Activated gamma-delta T cell treated with Interleukin-2 at 50 U/mL for 16 hours (primary cell): ENCODE measurements around the gene CPXM2.

Experiments
- DNase-seq: peaks from one replicate; pipeline ENCODE4 v3.0.0-alpha.2; 2020

CPXM2 gene

DNA sequence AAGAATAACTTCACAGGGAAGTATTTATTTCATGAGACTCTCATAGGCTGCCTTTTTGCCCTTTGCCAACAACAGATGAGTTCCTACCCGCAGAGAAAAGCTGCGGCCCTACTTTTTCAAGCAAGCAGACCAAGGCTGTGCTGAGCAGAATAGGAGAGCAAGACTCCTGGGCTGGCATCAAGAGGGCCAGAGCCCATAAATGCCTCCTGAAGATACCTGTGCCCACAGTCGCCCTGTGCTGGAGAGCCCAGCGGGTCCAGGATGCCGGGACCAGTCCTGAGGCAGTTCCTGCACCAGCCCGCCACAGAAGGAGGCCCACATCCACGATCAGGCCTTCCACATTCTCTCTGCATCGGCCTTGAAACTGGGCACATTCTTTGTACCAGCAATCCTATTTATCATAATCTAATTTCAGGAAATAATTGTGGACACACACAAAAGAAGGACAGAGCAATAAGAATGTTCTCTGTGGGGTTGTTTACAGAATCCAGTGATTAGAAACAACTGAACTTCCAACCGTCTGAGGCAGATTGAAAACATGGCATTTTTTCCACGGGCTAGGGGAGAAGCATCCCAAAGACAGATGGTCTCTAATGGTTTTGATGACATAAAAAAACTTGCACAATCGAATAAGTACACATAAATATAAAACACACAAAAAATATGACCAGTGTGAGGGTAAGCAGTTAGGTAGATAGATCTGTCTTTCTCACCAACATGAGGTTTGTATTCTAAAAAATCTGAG, 95.6 kb downstream of the CPXM2 start:
- DNase-seq: no peak

DNA sequence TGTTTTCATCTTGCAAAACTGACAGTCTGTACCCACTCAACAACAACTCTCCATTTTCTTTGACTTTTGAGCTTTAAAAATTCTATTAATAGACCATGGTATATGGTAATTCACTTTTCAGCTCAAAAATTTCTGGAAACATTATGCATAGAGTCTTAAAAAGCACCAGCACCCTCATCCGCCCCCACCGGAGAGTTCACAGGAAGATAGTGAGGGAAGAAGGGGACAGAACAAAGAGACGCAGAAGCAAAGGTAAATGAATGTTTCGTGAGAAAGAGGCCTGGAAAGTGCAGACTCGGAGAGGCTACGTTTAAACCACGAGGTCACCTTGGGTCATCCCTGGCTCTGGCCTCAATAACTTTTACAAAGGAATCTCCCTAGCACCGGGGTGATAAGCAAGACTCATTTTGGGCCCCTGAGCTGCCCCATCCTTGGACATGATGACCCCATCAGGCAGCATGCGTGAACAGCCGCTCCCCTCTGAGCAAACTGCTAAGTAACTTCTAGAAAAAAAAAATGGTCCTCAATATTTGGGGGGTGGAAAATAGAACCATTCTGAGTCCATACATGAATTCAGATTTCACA, 96.3 kb downstream of the CPXM2 start:
- no peak for DNase-seq

DNA sequence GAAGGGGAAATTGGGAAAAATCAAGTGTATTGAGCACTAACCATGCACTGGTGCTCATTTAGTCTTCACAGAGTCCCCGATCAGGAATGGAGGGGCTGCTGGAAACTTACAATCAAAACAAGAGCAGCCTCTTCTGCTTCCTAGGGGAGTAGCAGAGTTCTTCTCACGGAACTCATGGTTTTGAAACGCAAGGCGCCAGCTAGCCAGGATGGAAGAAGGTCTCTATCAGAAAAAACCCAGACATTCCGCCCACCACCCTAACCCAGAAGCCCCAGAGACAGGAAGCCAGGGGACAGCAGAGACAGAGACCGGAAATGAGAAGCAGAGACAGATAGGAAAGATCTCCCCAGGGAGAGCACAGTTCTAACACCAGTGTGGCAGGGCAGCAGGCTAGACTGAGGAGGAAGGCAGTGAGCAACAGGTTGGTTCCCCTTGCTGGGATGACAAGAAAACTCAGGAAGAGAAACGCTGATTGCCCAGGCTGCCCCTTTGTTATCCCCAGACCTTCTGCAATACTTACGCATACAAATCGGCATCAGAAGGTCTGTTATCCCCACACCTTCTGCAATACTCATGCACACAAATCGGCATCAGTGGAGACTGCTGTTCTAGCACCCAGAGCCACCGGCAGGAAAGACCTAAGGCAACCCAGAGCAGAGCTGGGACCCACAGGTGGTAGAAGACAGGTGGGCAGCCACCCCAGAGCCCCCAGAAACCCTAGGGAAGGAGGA, 99.2 kb downstream of the CPXM2 start:
- DNase-seq: no peak

DNA sequence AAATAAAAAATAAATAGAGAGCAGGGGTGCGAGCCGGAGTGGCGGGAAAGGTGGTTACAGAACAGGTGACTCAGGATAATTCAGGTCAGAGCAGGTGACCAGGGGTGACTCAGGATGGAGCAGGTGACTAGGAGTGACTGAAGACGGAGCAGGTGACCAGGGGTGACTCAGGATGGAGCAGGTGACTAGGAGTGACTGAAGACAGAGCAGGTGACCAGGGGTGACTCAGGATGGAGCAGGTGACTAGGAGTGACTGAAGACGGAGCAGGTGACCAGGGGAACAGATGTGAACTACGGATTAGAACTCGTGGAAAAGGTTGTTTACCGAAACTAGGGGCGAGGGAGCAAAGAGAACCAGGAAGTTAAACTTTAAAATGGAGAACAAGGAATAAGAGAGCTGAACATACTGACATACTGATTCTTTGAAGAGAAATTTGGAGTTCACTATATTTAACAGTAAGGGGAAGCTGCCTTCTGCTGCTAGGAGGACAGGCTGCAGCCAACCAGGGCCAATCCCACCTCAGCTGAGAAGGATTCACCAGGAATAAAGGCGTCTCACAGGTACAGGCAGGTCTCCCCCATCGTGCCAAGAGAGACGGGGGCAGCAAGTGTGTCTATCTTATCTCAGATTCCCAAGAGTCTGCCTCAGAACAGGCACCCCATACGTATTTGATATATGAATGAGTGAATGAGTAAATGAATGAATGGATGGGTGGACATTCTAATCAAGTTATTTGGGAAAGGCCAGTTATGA, 101.3 kb downstream of the CPXM2 start:
- no peak for DNase-seq

DNA sequence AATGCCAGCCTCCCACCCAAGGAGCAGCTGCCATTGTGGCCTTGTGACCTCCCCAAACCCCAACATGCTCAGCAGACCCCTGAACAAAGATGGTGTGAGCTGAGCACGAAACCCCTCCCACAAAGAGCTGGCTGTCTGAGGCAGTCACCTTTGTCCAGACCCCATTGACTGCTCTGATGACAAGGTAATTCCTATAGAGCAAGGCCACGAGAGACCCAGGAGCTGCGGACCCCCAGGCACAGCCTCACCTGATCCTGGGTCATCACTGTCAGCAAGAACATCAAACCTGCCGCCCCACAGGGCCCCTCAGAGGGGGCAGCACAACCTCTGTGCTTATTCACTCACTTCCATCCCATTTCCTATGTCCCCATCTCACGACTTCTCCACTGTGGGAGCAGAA, 102.6 kb downstream of the CPXM2 start:
- DNase-seq: no peak

DNA sequence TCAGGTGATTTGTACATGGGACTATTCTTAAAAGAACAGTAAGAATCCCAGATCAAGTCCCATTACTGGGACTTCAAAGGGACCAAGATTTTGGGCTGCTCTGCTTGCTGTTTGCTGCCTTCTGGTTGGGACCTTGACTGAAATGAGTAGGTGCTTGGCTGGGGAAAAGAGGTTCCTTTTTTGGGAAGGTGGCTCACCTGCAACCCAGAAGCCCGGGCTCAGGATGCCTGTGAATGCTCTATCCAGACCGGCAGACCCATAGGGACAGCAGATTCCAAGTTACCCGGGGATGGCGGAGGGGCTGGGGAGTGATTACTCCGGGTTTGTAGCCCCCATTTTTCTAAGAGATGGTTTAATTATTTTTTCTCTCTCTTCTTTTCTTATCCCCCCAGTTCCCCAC, 104.0 kb downstream of the CPXM2 start:
- DNase-seq: no peak

DNA sequence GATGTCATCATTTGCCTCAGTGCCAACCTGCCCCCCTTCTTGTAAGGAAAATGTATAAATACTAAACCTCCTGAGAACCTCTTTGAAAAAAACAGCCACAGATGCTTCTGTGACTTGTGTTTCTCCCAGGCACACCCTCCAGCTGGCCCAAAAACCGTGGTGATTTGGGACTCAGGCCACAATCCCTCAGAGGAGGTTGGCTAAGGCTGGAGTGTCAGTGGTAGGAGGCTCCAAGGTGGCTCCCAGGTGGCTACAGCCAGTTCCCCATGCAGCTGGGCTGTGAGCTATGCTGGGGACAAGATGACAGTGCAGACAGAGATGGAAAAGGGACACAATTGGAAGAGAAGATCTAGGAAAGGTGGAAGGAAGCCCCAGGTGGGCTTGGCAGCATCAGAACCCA, 104.7 kb downstream of the CPXM2 start:
- DNase-seq: no peak

DNA sequence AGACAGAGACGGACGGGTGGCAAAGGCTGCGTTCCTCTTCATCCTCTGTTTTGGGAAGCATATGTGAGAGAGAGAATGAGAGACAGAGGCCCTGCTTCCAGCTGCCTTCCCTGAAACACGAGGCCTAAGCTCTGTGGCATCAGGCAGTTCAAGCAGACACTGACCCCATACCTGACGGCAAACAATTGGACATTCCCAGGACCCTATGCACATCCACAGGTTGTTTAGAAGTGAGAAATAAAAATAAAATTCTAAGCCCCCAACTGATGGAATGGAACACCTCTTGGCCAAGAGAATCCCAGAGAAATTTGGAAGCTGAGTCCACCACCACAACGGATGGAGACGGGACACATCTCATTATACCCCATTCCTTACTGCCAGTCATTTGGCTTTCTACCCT, 105.3 kb downstream of the CPXM2 start:
- no peak for DNase-seq

DNA sequence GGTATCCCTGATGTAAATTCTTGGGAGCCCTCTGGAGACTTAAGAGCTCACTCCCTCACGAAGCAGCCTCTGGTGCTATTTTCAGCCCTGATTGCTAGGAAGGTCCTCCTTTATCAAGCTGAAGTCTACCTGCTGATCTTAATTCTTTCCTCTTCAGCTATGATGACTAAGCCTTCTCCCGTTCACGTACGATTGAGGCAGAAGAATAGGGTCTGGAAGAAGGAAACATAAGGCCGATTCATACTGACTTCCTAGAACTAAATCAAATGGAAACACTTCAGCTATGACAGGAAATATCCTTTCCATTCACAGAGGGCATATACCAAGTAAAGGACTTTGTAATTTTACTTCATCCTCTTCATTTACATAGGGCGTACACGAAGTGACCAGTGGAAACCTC, 107.0 kb downstream of the CPXM2 start:
- DNase-seq: no peak

DNA sequence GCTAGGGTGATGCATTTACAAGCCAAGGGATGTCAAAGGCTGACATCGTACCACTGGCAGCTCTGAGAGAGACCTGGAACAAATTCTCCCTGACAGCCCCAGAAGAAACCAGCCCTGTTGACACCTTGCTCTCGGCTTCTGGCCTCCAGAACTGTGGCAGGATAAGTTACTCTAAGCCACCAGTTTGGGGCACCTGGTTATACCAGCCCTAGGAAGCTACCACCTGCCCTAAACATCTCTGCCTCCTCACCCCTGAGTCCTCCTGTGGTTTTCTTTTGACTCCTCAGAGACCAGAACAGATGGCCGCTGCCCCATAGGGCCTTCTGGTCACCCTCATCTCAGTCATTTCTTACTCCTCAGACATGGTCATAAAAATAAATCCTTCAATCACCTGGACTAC, 107.4 kb downstream of the CPXM2 start:
- no peak for DNase-seq

DNA sequence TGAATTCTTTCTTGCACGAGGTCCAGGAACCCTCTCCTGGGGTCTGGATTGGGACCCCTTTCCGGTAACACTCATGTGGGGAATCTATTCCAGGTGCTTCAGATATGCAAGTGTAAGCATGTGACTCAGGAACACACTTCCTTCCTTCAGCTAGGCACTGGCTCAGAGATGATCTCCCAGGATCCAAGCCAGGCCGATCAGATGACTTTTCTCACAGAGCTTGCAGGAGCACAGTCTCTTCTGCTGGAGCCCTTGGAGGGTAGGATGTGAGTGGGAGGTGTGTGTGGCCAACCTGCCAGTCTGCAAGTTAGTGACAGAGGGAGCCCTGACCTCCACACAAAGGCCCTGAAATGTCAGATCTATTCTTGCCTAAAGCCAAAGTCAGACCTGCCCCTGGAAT, 108.3 kb downstream of the CPXM2 start:
- DNase-seq: no peak

DNA sequence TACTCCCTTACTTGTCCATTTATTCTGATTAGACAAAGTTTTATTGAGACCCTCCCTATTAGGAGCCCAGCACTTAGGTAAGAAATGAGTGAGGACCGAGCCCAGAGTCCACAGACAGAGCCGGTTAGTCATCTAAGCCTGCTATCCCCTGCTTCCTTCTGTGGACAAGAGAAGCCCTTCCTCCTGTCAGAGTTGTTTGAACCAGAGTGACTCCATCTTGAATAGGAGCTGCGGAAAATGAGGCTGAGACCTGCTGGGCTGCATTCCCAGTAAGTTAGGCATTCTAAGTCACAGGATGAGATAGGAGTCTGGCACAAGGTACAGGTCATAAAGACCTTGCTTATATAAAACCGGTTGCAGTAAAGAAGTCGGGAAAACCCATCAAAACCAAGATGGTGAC, 109.1 kb downstream of the CPXM2 start:
- DNase-seq: no peak

DNA sequence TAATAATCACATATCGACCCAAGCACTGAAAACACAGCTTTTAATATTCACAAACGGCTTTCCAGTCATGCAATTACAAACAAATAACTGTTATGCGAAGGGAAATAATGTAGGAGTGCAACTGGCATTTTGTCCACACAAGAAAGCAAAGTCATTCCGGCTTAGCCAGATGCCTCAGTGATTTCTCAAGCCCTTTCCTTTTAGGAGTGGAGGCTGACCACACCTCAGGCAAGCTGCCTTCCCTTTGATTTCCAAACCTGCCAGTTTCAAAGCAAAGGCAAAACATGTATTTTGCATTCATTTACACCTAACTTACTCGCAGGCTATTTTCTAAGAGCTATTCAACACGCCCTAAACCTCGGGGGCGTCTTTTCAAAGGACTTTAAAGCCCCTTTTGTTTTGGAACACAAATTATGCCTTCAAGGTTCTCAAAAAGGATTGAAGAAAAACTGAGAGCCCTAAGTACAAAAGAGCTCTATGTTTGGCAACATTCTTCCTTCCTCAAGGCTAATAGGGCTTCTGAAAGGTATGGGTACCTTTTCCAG, 109.6 kb downstream of the CPXM2 start:
- DNase-seq: no peak

DNA sequence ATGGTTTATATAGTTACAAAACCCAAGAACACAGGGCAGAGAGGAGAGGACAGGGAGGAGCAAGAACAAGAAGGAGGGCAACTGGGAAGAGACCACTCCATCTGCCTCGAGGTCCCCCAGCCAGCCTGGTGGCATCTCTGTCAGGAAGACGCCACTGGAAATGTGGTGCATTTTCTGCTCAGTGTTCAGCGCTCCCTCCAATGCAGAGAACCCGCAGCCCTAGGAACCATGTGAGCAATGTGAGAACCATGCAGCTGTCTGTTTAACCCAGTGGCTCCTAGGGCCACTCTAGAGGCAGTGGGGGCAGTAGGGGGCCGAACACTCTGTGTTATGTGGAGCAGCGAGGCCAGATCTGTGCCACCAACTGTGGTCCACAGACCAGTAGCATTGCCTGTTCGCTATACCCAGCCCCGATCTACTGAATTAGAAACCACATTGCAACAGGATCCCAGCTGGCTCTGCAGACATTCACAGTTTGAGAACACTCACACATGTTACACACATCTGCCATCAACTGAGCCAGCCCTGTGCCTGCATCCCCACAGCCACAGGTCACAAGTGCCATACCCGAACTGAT, 110.2 kb downstream of the CPXM2 start:
- DNase-seq: no peak

DNA sequence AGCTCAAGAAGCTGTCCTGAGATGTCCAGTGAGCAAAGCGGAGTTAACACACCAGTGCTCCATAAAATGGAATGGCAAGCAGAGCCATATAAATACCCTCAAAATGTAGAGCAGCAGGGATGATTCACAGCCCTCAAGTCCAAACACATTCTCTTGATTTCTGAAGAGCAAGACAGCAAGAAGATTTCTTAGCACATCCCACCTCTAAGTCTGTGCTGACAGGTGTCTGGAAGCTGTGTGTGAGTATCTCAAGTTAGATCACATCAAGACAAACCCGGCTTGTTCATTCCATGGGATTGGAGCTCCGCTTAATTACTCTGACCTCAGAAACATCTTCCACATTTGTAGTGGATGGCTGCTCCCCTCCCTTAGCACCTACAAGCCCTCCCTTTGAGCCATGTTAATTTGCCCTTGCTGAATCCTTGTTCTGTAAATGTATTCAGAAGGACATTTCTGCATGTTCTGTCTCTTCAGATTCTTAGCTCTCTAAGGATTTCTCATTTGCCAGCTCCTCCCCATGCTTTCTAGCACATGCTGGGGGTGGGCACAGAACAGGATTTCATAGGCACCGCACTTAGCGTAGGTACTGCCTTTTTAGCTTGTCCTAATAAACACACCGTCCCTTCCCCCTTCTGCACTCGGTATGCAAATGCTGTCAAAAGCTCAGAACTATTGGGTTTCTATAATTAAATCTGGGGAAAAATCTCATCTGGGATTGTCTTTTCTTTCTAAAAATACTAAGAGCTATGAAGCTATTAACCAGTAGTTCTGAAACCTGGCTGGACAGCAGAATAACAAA, 112.7 kb downstream of the CPXM2 start:
- no peak for DNase-seq

DNA sequence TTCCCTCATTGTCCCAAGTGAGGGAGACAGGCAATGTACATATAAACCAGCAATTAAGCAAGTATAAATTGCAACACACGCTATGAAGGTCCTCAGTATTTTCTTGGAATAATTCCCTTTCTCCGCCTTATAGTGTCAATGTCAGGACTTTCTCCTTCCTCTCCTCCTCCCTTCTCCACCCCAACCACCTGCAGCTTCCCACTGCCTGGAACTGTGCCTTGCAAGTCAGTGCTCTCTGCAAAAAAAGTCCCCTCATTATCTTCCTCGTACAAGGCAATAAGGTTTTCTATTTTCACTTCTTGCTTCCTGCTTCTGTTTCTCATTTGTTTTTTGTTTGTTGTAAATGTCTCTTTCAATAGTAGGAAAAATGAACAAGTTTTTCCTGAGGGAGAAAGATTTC, 113.7 kb downstream of the CPXM2 start:
- no peak for DNase-seq

DNA sequence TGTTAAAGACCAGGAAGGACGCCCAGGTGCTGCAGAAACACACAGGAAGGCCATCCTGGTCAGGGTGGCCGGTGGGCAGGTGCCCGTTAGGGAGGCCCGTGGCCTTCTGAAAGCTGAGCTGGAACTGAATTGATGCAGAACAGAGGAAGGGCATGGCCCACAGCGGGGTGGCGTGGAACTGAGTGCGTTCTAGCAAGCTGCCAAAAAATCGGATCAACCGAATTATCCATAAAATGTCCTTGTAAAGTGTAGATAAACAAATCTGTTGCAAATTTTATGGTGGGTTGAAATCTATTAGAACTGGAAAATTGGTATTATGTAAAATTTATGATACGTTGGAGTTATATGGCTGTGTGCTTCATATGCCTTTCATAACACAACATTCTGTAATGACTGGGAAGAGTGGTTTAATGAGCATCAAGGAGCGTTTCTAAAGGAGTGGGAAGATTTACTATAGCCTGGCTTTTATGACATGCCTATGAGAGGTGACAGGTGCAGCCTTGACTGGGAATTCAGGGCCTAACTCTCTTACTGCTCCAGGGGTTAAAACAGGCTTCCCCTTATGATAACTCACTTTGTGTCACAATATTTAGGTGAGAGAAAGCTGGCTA, 117.4 kb downstream of the CPXM2 start:
- no peak for DNase-seq

DNA sequence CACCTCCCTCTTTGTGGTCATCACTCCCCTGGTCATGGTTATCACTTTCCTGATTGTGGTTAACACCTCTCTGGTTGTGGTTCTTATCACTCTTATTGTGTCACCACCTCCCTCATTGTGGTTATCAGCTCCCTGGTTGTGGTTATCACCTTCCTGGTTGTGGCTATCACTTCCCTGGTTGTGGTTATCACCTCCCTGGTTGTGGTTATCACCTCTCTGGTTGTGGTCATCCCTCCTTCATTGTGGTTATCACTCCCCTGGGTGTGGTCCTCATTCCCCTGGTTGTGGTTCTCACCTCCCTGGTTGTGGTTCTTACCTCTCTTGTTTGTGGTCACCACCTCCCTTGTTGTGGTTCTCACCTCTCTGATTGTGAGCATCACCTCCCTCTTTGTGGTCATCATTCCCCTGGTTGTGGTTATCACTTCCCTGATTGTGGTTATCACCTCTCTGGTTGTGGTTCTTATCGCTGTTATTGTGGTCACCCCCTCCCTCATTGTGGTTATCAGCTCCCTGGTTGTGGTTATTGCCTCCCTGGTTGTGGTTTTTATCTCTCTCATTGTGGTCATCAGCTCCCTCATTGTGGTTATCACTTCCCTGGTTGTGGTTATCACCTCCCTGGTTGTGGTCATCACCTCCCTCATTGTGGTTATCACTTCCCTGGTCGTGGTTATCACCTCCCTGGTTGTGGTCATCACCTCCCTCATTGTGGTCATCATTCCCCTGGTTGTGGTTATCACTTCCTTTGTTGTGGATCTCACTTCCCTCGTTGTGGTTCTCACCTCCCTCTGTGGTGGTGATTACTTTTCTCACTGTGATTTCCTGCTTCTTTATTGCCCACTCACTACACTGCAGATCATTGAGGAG, 118.7 kb downstream of the CPXM2 start:
- no peak for DNase-seq

DNA sequence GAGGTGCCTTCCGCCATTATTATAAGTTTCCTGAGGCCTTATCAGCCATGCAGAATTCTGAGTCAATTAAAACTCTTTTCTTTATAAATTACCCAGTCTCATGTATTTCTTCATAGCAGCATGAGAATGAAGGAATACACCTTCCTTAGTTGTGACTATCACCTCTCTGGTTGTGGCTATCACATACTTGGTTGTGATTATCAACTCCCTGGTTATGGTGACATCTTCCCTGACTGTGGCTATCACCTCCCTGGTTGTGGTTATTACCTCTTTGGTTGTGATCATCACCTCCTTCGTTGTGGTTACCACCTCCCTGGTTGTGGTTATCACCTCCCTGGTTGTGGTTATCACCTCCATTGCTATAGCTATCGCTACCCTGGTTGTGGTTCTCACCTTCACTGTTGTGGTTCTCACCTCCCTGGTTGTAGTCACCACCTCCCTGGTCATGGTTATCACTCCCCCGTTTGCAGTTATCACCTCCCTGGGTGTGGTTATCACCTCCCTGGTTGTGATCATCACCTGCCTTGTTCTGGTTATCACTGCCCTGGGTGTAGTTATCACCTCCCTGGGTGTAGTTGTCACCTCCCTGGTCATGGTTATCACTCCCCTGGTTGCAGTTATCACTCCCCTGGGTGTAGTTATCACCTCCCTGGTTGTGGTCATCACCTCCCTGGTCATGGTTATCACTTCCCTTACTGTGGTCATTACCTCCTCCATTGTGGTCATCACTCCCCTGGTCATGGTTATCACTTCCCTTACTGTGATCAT, 119.5 kb downstream of the CPXM2 start:
- DNase-seq: no peak

DNA sequence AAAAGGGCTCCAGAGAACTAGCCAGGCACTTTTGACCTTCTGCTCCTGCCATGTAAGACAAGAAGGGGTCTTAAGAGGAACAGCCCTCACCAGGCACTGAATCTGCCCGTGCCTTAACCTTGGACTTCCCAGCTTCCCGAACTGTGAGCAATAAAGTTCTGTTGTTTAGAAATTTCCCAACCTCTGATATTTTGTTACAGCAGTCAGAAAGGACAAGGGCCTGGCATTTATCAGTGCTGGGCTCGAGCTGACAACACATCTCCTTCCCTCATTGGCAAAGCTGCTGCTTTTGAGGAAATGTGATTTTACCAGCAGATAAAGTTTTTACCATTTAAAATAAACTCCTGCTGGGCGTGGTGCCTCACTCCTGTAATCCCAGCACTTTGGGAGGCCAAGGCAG, 122.0 kb downstream of the CPXM2 start:
- no peak for DNase-seq
